Adrenal gland (tissue), 5 donors: ENCODE measurements around the gene ZMAT5.

Experiments
- CTCF ChIP-seq, 6 experiments: fragments of 450-650 bp in 4 of 6; fragments of 200-600 bp in 2 of 6; sonication (generic) in 1 of 6; IDR thresholded peaks; 1 replicate in 5 of 6; 2 replicates in 1 of 6; pipeline versions ENCODE4 v1.5.1 to v1.8.0; 2016 to 2021; ENCODE audit warnings: antibody characterized with exemption in 6 of 6, mild to moderate bottlenecking in 2 of 6, moderate library complexity in 1 of 6
- POLR2A ChIP-seq, 2 donors: fragments of 450-650 bp; IDR thresholded peaks; one replicate each; pipeline ENCODE4 v1.6.1; 2017; ENCODE audit warnings: antibody characterized with exemption in 2 of 2, mild to moderate bottlenecking in 2 of 2, moderate library complexity in 1 of 2
- donor health status: DM: no; HTN: no; CAD: no.

DNA sequence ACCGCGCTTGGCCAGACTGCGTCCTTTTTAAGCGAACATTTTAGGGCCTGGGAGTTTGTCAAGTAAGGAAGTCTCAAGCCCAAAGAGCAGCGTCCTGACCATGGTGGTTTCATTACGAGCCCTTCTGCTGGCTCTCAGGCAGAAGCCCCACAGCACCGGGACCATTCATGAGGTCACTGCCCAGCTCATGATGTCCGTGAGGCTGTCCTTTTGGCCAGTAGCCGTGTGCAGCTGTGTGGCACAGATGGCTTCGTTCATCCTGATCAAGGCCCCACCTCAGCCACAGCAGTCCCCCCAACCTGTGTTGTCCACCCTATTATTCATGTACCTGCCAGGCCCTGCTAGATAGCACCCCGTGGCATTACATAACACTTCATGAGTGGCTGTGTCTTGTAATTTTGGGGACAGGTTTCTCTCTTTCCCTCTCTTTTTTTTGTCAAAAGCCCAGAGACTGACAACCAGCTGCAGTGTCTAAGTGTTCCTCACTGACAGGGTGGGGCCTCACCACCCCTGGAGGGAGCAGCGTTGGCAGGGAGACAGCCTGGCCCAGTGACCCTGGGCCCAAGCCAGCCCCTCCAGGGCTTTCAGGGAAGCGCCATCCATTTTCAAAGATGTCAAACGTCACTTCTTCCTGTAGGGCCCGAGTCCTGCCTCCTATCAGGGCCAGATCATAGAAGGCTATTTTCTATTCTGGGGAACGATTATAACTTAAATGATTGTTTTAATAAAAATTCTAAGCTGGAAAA lies 68.8 kb downstream of the ZMAT5 start:
- peak in 1 of 6 experiments; percentile 8 for TF ChIP-seq CTCF (IDR thresholded peaks at IDR 0.05)
- TF ChIP-seq POLR2A (IDR thresholded peaks at IDR 0.05), result no peak
